HepG2 (cell line): Measurements from ENCODE around the gene HMGN4. TPM values are rescaled to one million over a fixed set of nuclear protein-coding genes. Genes with fewer than 3 reads are reported as not detected.

Experiments used
- DNMT1 ChIP-seq: sonication (generic); formaldehyde crosslinking; IDR thresholded peaks from 2 replicates; pipeline ENCODE4 v1.5.1; 2020; ENCODE audit warnings: mild to moderate bottlenecking, missing genetic modification reagents
- ETV5 ChIP-seq: IDR thresholded peaks from 2 replicates; pipeline ENCODE4 v1.6.1; 2018; ENCODE audit warnings: missing biosample characterization, missing genetic modification reagents, inconsistent platforms, borderline replicate concordance
- HNRNPK ChIP-seq: fragments of 200-400 bp; formaldehyde crosslinking; IDR thresholded peaks from 2 replicates; pipeline ENCODE4 v1.6.1; 2018; ENCODE audit warnings: low read length, low read depth, moderate library complexity, mild to moderate bottlenecking; ENCODE audit not compliant: poor library complexity, severe bottlenecking
- KDM4B ChIP-seq: sonication (generic); formaldehyde crosslinking; IDR thresholded peaks from 2 replicates; pipeline ENCODE4 v1.4.0; 2020; ENCODE audit warnings: missing genetic modification reagents
- LCORL ChIP-seq, 2 experiments: fragments of 450-650 bp in 1 of 2; sonication (generic) in 1 of 2; formaldehyde crosslinking in 1 of 2; IDR thresholded peaks; 2 replicates each; pipeline versions ENCODE4 v1.5.0 to v1.6.1; 2017 to 2020; ENCODE audit warnings: antibody characterized with exemption in 1 of 2, missing genetic modification reagents in 1 of 2
- NONO ChIP-seq, 2 experiments: fragments of 450-650 bp in 1 of 2; sonication (generic) in 1 of 2; formaldehyde crosslinking in 1 of 2; IDR thresholded peaks in 1 of 2; conservative IDR thresholded peaks in 1 of 2; 2 replicates each; pipeline versions ENCODE4 v1.6.1 to v1.8.0; 2017 to 2022; ENCODE audit warnings: mild to moderate bottlenecking in 1 of 2, missing genetic modification reagents in 1 of 2, moderate library complexity in 1 of 2
- RXRA ChIP-seq: sonication (generic); formaldehyde crosslinking; IDR thresholded peaks from 2 replicates; pipeline ENCODE4 v1.5.1; 2020; ENCODE audit warnings: missing genetic modification reagents
- SMAD1 ChIP-seq: sonication (generic); formaldehyde crosslinking; IDR thresholded peaks from 2 replicates; pipeline ENCODE4 v1.4.0; 2020; ENCODE audit warnings: missing genetic modification reagents, low read depth, mild to moderate bottlenecking, borderline replicate concordance
- SMARCE1 ChIP-seq: fragments of 450-650 bp; IDR thresholded peaks from 2 replicates; pipeline ENCODE4 v1.6.1; 2017; ENCODE audit warnings: borderline replicate concordance
- THYN1 ChIP-seq: sonication (generic); formaldehyde crosslinking; IDR thresholded peaks from 2 replicates; pipeline ENCODE4 v1.8.1; 2023; ENCODE audit warnings: low read depth, mild to moderate bottlenecking, moderate library complexity, missing genetic modification reagents, borderline replicate concordance
- ZNF251 ChIP-seq: sonication (generic); formaldehyde crosslinking; IDR thresholded peaks from 2 replicates; pipeline ENCODE4 v1.9.0; 2021; ENCODE audit warnings: mild to moderate bottlenecking, missing genetic modification reagents
- ZNF720 ChIP-seq: sonication (generic); formaldehyde crosslinking; IDR thresholded peaks from 2 replicates; pipeline ENCODE4 v1.4.0; 2020; ENCODE audit warnings: missing genetic modification reagents
- ZNF780A ChIP-seq: sonication (generic); formaldehyde crosslinking; IDR thresholded peaks from 2 replicates; pipeline ENCODE4 v1.8.0; 2022; ENCODE audit warnings: mild to moderate bottlenecking, missing genetic modification reagents, moderate library complexity
- polyA plus RNA-seq, 8 experiments: library from polyadenylated mRNA; depleted of rRNA in 3 of 8; stranded (reverse) in 7 of 8; unstranded in 1 of 8; fragments of >200 nt; fragmentation: Illumina TruSeq in 4 of 8; extraction: Trizol in 4 of 8; gene quantifications; 2 replicates each; pipeline versions ENCODE4 v1.2.1 to v1.2.3, GENCODE V29; 2011 to 2016; ENCODE audit warnings: low read depth in 4 of 8, missing spikeins in 1 of 8, mixed read lengths in 1 of 8; ENCODE audit not compliant: insufficient read depth in 1 of 8
- total RNA-seq, 5 experiments: library from RNA; depleted of rRNA; stranded (reverse); fragments of >200 nt; fragmentation: Illumina TruSeq; extraction: Trizol; gene quantifications; 2 replicates each; pipeline ENCODE4 v1.2.3, GENCODE V29; 2016; ENCODE audit warnings: low read depth in 1 of 5
- TF ChIP-seq, protein P1 (sequence below): sonication (generic); formaldehyde crosslinking; IDR thresholded peaks from 2 replicates; pipeline ENCODE4 v1.4.0; 2020; ENCODE audit warnings: missing genetic modification reagents, borderline replicate concordance
- TF ChIP-seq, protein P2 (sequence below): sonication (generic); formaldehyde crosslinking; IDR thresholded peaks from 2 replicates; pipeline ENCODE4 v1.4.0; 2020; ENCODE audit warnings: mild to moderate bottlenecking, missing genetic modification reagents, borderline replicate concordance
- TF ChIP-seq, protein P3 (sequence below): fragments of 450-650 bp; IDR thresholded peaks from 2 replicates; pipeline ENCODE4 v1.6.1; 2017; ENCODE audit warnings: mild to moderate bottlenecking
- TF ChIP-seq, protein P4 (sequence below): sonication (generic); formaldehyde crosslinking; IDR thresholded peaks from 2 replicates; pipeline ENCODE4 v1.4.0; 2020; ENCODE audit warnings: mild to moderate bottlenecking, low read depth, missing genetic modification reagents

The HMGN4 gene
- total and polyA plus RNA-seq, 2 of the 13 experiments (the other 11 are each of a cell fraction or from before 2014, with no cell fraction given) = 39.9 to 52.1 TPM

DNA sequence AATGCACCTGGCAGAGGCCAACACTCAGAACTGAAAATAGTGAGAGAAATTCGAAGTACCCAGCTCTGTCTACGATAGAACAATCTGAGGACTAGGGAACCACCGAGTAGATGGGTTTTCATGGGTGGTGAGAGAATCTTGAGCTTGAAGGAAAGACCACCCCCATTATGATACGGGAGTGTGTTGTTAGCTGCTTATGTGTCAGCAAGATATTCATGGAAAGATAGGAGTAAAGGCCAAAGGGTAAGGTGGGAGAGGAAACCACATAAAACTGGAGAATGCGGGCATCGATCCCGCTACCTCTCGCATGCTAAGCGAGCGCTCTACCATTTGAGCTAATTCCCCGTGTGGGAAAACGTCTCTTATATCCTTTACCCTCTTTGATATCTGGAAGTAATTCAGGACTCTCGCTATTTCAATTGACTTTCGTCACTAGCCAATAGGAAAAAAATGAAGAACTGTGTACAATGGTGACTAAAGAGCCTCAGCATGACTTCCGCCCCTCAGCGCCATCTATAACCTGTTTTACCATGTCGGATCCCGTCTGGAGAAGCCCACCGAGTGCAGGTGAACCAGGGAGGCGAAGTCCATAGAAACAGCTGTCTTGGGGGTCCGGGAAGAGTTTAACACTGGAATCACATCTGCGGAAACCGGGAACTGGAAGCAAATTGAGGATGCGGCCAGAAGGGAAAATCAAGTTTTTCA, 33.6 kb downstream of the HMGN4 start (continued):
- no peak for TF ChIP-seq THYN1
- TF ChIP-seq, protein P1, sequence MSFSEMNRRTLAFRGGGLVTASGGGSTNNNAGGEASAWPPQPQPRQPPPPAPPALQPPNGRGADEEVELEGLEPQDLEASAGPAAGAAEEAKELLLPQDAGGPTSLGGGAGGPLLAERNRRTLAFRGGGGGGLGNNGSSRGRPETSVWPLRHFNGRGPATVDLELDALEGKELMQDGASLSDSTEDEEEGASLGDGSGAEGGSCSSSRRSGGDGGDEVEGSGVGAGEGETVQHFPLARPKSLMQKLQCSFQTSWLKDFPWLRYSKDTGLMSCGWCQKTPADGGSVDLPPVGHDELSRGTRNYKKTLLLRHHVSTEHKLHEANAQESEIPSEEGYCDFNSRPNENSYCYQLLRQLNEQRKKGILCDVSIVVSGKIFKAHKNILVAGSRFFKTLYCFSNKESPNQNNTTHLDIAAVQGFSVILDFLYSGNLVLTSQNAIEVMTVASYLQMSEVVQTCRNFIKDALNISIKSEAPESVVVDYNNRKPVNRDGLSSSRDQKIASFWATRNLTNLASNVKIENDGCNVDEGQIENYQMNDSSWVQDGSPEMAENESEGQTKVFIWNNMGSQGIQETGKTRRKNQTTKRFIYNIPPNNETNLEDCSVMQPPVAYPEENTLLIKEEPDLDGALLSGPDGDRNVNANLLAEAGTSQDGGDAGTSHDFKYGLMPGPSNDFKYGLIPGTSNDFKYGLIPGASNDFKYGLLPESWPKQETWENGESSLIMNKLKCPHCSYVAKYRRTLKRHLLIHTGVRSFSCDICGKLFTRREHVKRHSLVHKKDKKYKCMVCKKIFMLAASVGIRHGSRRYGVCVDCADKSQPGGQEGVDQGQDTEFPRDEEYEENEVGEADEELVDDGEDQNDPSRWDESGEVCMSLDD = no peak
- TF ChIP-seq HNRNPK = no peak
- TF ChIP-seq ETV5 (CRISPR knock-in tag) = peak; percentile 67; the same call in 1 of the 2 replicates
- TF ChIP-seq SMARCE1 = no peak
- TF ChIP-seq, protein P2, sequence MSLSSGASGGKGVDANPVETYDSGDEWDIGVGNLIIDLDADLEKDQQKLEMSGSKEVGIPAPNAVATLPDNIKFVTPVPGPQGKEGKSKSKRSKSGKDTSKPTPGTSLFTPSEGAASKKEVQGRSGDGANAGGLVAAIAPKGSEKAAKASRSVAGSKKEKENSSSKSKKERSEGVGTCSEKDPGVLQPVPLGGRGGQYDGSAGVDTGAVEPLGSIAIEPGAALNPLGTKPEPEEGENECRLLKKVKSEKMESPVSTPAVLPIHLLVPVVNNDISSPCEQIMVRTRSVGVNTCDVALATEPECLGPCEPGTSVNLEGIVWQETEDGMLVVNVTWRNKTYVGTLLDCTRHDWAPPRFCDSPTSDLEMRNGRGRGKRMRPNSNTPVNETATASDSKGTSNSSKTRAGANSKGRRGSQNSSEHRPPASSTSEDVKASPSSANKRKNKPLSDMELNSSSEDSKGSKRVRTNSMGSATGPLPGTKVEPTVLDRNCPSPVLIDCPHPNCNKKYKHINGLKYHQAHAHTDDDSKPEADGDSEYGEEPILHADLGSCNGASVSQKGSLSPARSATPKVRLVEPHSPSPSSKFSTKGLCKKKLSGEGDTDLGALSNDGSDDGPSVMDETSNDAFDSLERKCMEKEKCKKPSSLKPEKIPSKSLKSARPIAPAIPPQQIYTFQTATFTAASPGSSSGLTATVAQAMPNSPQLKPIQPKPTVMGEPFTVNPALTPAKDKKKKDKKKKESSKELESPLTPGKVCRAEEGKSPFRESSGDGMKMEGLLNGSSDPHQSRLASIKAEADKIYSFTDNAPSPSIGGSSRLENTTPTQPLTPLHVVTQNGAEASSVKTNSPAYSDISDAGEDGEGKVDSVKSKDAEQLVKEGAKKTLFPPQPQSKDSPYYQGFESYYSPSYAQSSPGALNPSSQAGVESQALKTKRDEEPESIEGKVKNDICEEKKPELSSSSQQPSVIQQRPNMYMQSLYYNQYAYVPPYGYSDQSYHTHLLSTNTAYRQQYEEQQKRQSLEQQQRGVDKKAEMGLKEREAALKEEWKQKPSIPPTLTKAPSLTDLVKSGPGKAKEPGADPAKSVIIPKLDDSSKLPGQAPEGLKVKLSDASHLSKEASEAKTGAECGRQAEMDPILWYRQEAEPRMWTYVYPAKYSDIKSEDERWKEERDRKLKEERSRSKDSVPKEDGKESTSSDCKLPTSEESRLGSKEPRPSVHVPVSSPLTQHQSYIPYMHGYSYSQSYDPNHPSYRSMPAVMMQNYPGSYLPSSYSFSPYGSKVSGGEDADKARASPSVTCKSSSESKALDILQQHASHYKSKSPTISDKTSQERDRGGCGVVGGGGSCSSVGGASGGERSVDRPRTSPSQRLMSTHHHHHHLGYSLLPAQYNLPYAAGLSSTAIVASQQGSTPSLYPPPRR = 0 out of 2 replicates have a peak, but pooled peaks have one; percentile 13
- TF ChIP-seq, protein P3, sequence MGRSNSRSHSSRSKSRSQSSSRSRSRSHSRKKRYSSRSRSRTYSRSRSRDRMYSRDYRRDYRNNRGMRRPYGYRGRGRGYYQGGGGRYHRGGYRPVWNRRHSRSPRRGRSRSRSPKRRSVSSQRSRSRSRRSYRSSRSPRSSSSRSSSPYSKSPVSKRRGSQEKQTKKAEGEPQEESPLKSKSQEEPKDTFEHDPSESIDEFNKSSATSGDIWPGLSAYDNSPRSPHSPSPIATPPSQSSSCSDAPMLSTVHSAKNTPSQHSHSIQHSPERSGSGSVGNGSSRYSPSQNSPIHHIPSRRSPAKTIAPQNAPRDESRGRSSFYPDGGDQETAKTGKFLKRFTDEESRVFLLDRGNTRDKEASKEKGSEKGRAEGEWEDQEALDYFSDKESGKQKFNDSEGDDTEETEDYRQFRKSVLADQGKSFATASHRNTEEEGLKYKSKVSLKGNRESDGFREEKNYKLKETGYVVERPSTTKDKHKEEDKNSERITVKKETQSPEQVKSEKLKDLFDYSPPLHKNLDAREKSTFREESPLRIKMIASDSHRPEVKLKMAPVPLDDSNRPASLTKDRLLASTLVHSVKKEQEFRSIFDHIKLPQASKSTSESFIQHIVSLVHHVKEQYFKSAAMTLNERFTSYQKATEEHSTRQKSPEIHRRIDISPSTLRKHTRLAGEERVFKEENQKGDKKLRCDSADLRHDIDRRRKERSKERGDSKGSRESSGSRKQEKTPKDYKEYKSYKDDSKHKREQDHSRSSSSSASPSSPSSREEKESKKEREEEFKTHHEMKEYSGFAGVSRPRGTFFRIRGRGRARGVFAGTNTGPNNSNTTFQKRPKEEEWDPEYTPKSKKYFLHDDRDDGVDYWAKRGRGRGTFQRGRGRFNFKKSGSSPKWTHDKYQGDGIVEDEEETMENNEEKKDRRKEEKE = no peak
- peak; percentile 89 for TF ChIP-seq SMAD1 (CRISPR knock-in tag)
- no peak for TF ChIP-seq ZNF780A (CRISPR knock-in tag)
- TF ChIP-seq KDM4B (CRISPR knock-in tag) = peak; percentile 72; the same call in 1 of the 2 replicates
- no peak for TF ChIP-seq ZNF720 (CRISPR knock-in tag)
- no peak for TF ChIP-seq ZNF251 (CRISPR knock-in tag)
- no peak; the same call in 1 of the 2 replicates for TF ChIP-seq RXRA (CRISPR knock-in tag)
- no peak for TF ChIP-seq NONO (IDR thresholded peaks at IDR 0.05)
- peak; percentile 82 for TF ChIP-seq NONO (CRISPR knock-in tag; conservative IDR thresholded peaks at IDR 0.05)
- TF ChIP-seq, protein P4, sequence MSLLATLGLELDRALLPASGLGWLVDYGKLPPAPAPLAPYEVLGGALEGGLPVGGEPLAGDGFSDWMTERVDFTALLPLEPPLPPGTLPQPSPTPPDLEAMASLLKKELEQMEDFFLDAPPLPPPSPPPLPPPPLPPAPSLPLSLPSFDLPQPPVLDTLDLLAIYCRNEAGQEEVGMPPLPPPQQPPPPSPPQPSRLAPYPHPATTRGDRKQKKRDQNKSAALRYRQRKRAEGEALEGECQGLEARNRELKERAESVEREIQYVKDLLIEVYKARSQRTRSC (CRISPR knock-in tag) = no peak
- no peak for TF ChIP-seq DNMT1 (CRISPR knock-in tag)
- no peak for TF ChIP-seq LCORL (IDR thresholded peaks at IDR 0.05)
- TF ChIP-seq LCORL (CRISPR knock-in tag; IDR thresholded peaks at IDR 0.05) = no peak
